SK-N-SH (cell line): ENCODE results near the gene POLG2. TPM values are rescaled to one million over a fixed set of nuclear protein-coding genes. Genes with fewer than 3 reads are reported as not detected.
"Not testable (repeated sequence)": the region's sequence is repeated elsewhere in the genome, so short reads cannot be mapped to it uniquely, and the experiment has no call there.

Source experiments
- CTCF ChIA-PET: fragments of 300-600, 350-600 bp; formaldehyde crosslinking; extraction: SDS; loops from one replicate; lab custom pipeline; 2021; lab: Yijun Ruan, JAX
- POLR2A ChIA-PET: fragments of 350-600 bp; sonication (Branson Sonifier 250); formaldehyde crosslinking; extraction: SDS; loops from one replicate; lab custom pipeline; 2020; ENCODE audit warnings: antibody characterized with exemption, inconsistent platforms; lab: Yijun Ruan, JAX
- DNase-seq: peaks from one replicate; pipeline ENCODE4 v3.0.0; 2012
- H2AFZ ChIP-seq: fragments of 200-600 bp; sonication (generic); 2 replicates; pipeline ENCODE4 v1.8.1; 2016; ENCODE audit warnings: antibody characterized with exemption, mild to moderate bottlenecking, low read depth
- H3F3A ChIP-seq: fragments of 200-600 bp; sonication (generic); replicated peaks from 2 replicates; pipeline ENCODE3; 2016; ENCODE audit warnings: antibody characterized with exemption, mild to moderate bottlenecking; ENCODE audit not compliant: insufficient read depth
- H3K27ac ChIP-seq, 2 experiments: fragments of 200-500 bp in 1 of 2; fragments of 200-600 bp in 1 of 2; sonication (Bioruptor generic) in 1 of 2; sonication (generic), shearing (Covaris generic) in 1 of 2; 2 replicates each; pipeline versions ENCODE4 v1.5.1 to v1.6.1; 2014 to 2016; ENCODE audit warnings: low read depth in 2 of 2, inconsistent platforms in 1 of 2, low read length in 1 of 2, mild to moderate bottlenecking in 1 of 2, mixed read lengths in 1 of 2
- H3K27me3 ChIP-seq: fragments of 200-600 bp; sonication (generic), shearing (Covaris generic); 2 replicates; pipeline ENCODE4 v1.6.1; 2016; ENCODE audit warnings: mixed run types; ENCODE audit not compliant: insufficient read depth
- H3K36me3 ChIP-seq, 2 experiments: fragments of 200-500 bp in 1 of 2; fragments of 200-600 bp in 1 of 2; sonication (Bioruptor generic) in 1 of 2; sonication (generic) in 1 of 2; replicated peaks in 1 of 2; 2 replicates each; pipeline versions ENCODE3 to v1.5.1; 2014 to 2016; ENCODE audit warnings: low read length in 1 of 2, mild to moderate bottlenecking in 1 of 2; ENCODE audit not compliant: insufficient read depth in 2 of 2, control insufficient read depth in 1 of 2
- H3K4me1 ChIP-seq, 2 experiments: fragments of 200-500 bp in 1 of 2; fragments of 200-600 bp in 1 of 2; sonication (Bioruptor generic) in 1 of 2; sonication (generic), shearing (Covaris generic) in 1 of 2; 2 replicates each; pipeline versions ENCODE4 v1.5.1 to v1.6.1; 2014 to 2016; ENCODE audit warnings: low read depth in 1 of 2, low read length in 1 of 2, mixed run types in 1 of 2; ENCODE audit not compliant: insufficient read depth in 2 of 2, control insufficient read depth in 1 of 2
- H3K4me2 ChIP-seq: fragments of 200-600 bp; sonication (generic), shearing (Covaris generic); 2 replicates; pipeline ENCODE4 v1.6.1; 2017; ENCODE audit warnings: mixed run types
- H3K4me3 ChIP-seq, 2 experiments: fragments of 200-500 bp in 1 of 2; fragments of 200-600 bp in 1 of 2; sonication (Bioruptor generic) in 1 of 2; sonication (generic), shearing (Covaris generic) in 1 of 2; 2 replicates each; pipeline versions ENCODE4 v1.5.1 to v1.8.1; 2014 to 2016; ENCODE audit warnings: low read depth in 2 of 2, inconsistent platforms in 1 of 2, low read length in 1 of 2, mild to moderate bottlenecking in 1 of 2, mixed read lengths in 1 of 2, moderate library complexity in 1 of 2
- H3K79me2 ChIP-seq: fragments of 200-600 bp; sonication (generic); 2 replicates; pipeline ENCODE4 v1.8.1; 2017; ENCODE audit warnings: mild to moderate bottlenecking; ENCODE audit not compliant: insufficient read depth
- H3K9ac ChIP-seq: fragments of 200-600 bp; sonication (generic); 2 replicates; pipeline ENCODE4 v1.6.1; 2017; ENCODE audit warnings: mixed run types
- H3K9me2 ChIP-seq: fragments of 200-600 bp; sonication (generic); 2 replicates; pipeline ENCODE4 v1.6.1; 2017; ENCODE audit warnings: mixed run types
- H3K9me3 ChIP-seq: fragments of 200-600 bp; sonication (generic); 2 replicates; pipeline ENCODE4 v1.6.1; 2017; ENCODE audit warnings: mixed run types, mild to moderate bottlenecking, moderate library complexity
- H4K20me1 ChIP-seq: fragments of 200-600 bp; sonication (generic); 2 replicates; pipeline ENCODE4 v1.6.1; 2017; ENCODE audit warnings: mild to moderate bottlenecking, mixed run types; ENCODE audit not compliant: insufficient read depth
- ELF1 ChIP-seq: IDR thresholded peaks from 2 replicates; pipeline ENCODE4 v1.4.0; 2012
- EP300 ChIP-seq, 2 experiments: IDR thresholded peaks; 2 replicates each; pipeline versions ENCODE4 v1.4.0 to v1.6.1; 2012; ENCODE audit warnings: borderline replicate concordance in 1 of 2, low read depth in 1 of 2, low read length in 1 of 2
- FOSL2 ChIP-seq: IDR thresholded peaks from 2 replicates; pipeline ENCODE4 v1.4.0; 2012; ENCODE audit warnings: low read depth, mild to moderate bottlenecking, moderate library complexity, borderline replicate concordance
- FOXM1 ChIP-seq: IDR thresholded peaks from 2 replicates; pipeline ENCODE4 v1.4.0; 2012; ENCODE audit warnings: low read depth, mild to moderate bottlenecking
- GATA2 ChIP-seq: sonication (generic); formaldehyde crosslinking; IDR thresholded peaks from 2 replicates; pipeline ENCODE4 v1.5.0; 2020; ENCODE audit warnings: mild to moderate bottlenecking, missing genetic modification reagents
- JUND ChIP-seq: IDR thresholded peaks from 2 replicates; pipeline ENCODE4 v1.4.0; 2012
- MEF2A ChIP-seq: IDR thresholded peaks from 2 replicates; pipeline ENCODE4 v1.4.0; 2012; ENCODE audit warnings: low read depth, borderline replicate concordance
- NFIC ChIP-seq: IDR thresholded peaks from 2 replicates; pipeline ENCODE4 v1.4.0; 2012; ENCODE audit warnings: borderline replicate concordance
- NRF1 ChIP-seq: IDR thresholded peaks from 2 replicates; pipeline ENCODE4 v1.6.1; 2012; ENCODE audit warnings: low read depth, mild to moderate bottlenecking, low read length
- RFX5 ChIP-seq: IDR thresholded peaks from 2 replicates; pipeline ENCODE4 v1.6.1; 2012; ENCODE audit warnings: mild to moderate bottlenecking, improper control_type of control experiment, low read length
- RXRA ChIP-seq: IDR thresholded peaks from 2 replicates; pipeline ENCODE4 v1.4.0; 2012; ENCODE audit warnings: low read depth, mild to moderate bottlenecking, borderline replicate concordance
- SIN3A ChIP-seq: IDR thresholded peaks from 2 replicates; pipeline ENCODE4 v1.6.1; 2012; ENCODE audit warnings: low read depth, mild to moderate bottlenecking, low read length, moderate library complexity, borderline replicate concordance
- SMC3 ChIP-seq: IDR thresholded peaks from 2 replicates; pipeline ENCODE4 v1.6.1; 2012; ENCODE audit warnings: low read depth, low read length, improper control_type of control experiment
- TCF12 ChIP-seq: IDR thresholded peaks from 2 replicates; pipeline ENCODE4 v1.4.0; 2012
- WGBS: methylation state at CpG from one replicate; pipeline ENCODE4 v1.1.6; 2017; ENCODE audit warnings: low lambda C conversion rate; 5-methylcytosine and 5-hydroxymethylcytosine counted together
- polyA plus RNA-seq, 3 experiments: library from polyadenylated mRNA; depleted of rRNA; stranded (reverse); fragments of >200 nt; gene quantifications; 2 replicates each; pipeline ENCODE4 v1.2.3, GENCODE V29; 2012
- TF ChIP-seq, protein P1 (sequence below): IDR thresholded peaks from 2 replicates; pipeline ENCODE4; 2012
- TF ChIP-seq, protein P2 (sequence below): IDR thresholded peaks from 2 replicates; pipeline ENCODE4 v1.4.0; 2012; ENCODE audit warnings: low read depth
- TF ChIP-seq, protein P3 (sequence below): IDR thresholded peaks from 2 replicates; pipeline ENCODE4 v1.4.0; 2012; ENCODE audit warnings: low read depth, borderline replicate concordance
- TF ChIP-seq, protein P4 (sequence below): fragments of 150-350 bp; IDR thresholded peaks from 2 replicates; pipeline ENCODE4 v1.6.1; 2017; ENCODE audit warnings: antibody characterized with exemption, low read length, low read depth, borderline replicate concordance

Gene POLG2
- polyA plus RNA-seq, 1 of the 3 experiments (the other 2 are of a cell fraction) = 18.0 TPM

DNA sequence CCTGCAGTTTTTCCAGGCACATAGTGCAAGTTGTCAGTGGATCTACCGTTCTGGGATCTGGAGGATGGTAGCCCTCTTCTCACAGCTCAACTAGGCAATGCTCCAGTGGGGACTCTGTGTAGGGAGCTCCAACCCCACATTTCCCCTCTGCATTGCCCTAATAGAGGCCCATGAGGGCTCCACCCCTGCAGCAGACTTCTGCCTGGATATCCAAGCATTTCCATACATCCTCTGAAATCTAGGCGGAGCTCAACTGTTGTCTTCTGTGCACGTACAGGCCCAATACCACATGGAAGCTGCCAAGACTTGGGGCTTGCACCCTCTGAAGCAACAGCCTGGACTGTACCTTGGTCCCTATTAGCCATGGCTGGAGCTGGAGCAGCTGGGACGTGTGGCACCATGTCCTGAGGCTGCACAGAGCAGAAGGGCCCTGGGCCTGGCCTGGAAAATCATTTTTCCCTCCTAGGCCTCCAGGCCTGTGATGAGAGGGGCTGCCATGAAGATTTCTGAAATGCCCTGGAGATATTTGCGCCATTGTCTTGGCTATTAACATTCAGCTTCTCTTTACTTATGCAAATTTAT, 58.8 kb downstream of the POLG2 start:
- H3F3A ChIP-seq = peaks cover 4% of the 10 kb centered on the region
- no peak overlapping the region for H3K4me3 ChIP-seq
- H3K4me2 ChIP-seq = no peak overlapping the region
- ChIA-PET CTCF (interaction anchor here (1.1 to 3.4 kb wide), 4 partner anchors 18 to 212 kb away, joined by 3 to 16 read pairs (median 3); no protein-coding TSS in a partner anchor), POLR2A (no interaction called here)
- no peaks in the 10 kb centered on the region for H3K27me3 ChIP-seq
- 49% methylated on average over 5 of the region's 5 CpGs for WGBS
- H3K4me1 ChIP-seq = no peaks in the 10 kb centered on the region
- H3K9me2 ChIP-seq = no peaks in the 10 kb centered on the region
- no peak overlapping the region for H2AFZ ChIP-seq
- TF ChIP-seq EP300 (IDR thresholded peaks at IDR 0.05; ENCODE audit: borderline replicate concordance in 1 of 2, low read depth in 1 of 2, low read length in 1 of 2) (no peak), NRF1 (no peak), RXRA (no peak), SIN3A (no peak), TCF12 (no peak), ELF1 (no peak), SMC3 (no peak), GATA2 (CRISPR knock-in tag) (no peak), FOXM1 (no peak), JUND (no peak), MEF2A (no peak), NFIC (no peak), FOSL2 (no peak)
- TF ChIP-seq, protein P1, sequence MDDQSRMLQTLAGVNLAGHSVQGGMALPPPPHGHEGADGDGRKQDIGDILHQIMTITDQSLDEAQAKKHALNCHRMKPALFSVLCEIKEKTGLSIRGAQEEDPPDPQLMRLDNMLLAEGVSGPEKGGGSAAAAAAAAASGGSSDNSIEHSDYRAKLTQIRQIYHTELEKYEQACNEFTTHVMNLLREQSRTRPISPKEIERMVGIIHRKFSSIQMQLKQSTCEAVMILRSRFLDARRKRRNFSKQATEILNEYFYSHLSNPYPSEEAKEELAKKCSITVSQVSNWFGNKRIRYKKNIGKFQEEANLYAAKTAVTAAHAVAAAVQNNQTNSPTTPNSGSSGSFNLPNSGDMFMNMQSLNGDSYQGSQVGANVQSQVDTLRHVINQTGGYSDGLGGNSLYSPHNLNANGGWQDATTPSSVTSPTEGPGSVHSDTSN = no peak
- TF ChIP-seq, protein P2, sequence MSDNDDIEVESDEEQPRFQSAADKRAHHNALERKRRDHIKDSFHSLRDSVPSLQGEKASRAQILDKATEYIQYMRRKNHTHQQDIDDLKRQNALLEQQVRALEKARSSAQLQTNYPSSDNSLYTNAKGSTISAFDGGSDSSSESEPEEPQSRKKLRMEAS = no peak
- no peak overlapping the region for H3K27ac ChIP-seq
- no peaks in the 10 kb centered on the region for H4K20me1 ChIP-seq
- no peak for DNase-seq
- no peak overlapping the region for H3K9ac ChIP-seq
- H3K9me3 ChIP-seq = peaks cover 22% of the 10 kb centered on the region; the same call in 1 of the 2 replicates
- peaks cover 0 to 3% of the 10 kb centered on the region in 2 experiments for H3K36me3 ChIP-seq
- H3K79me2 ChIP-seq = no peaks in the 10 kb centered on the region

DNA sequence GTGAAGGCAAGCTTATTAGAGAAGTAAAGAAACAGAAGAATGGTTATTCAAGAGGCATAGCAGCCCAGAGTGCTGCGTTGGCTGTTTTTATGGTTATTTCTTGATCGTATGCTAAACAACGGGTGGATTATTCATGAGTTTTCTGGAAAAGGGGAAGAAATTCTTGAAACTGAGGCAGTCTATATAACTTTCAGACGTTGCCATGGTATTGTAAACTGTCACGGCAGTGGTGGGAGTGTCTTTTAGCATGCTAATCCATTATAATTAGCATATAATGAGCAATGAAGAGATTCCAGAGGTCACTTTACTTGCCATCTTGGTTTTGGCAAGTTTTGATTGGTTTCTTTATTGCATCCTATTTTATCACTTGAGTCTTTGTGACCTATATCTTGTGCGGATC, 65.3 kb downstream of the POLG2 start:
- Histone ChIP-seq H3K27ac (no peak overlapping the region), H3F3A (no peaks in the 10 kb centered on the region), H2AFZ (no peak overlapping the region), H3K27me3 (no peaks in the 10 kb centered on the region), H3K4me1 (no peaks in the 10 kb centered on the region), H3K9me2 (no peaks in the 10 kb centered on the region), H3K9ac (no peak overlapping the region), H3K4me3 (no peak overlapping the region), H3K4me2 (no peak overlapping the region), H3K79me2 (no peaks in the 10 kb centered on the region), H3K9me3 (no peaks in the 10 kb centered on the region), H3K36me3 (no peaks in the 10 kb centered on the region), H4K20me1 (no peaks in the 10 kb centered on the region)
- no peak for DNase-seq
- WGBS = 71% methylated on average over 6 of the region's 6 CpGs
- CTCF ChIA-PET = interaction anchor here (0.7 to 4.8 kb wide), 3 partner anchors 12 to 218 kb away, joined by 3 to 70 read pairs (median 3); no protein-coding TSS in a partner anchor
- POLR2A ChIA-PET = no interaction called here
- TF ChIP-seq MEF2A (no peak), EP300 (IDR thresholded peaks at IDR 0.05; ENCODE audit: borderline replicate concordance in 1 of 2, low read depth in 1 of 2, low read length in 1 of 2) (no peak), ELF1 (no peak), RFX5 (no peak), SIN3A (no peak)
- TF ChIP-seq, protein P3, sequence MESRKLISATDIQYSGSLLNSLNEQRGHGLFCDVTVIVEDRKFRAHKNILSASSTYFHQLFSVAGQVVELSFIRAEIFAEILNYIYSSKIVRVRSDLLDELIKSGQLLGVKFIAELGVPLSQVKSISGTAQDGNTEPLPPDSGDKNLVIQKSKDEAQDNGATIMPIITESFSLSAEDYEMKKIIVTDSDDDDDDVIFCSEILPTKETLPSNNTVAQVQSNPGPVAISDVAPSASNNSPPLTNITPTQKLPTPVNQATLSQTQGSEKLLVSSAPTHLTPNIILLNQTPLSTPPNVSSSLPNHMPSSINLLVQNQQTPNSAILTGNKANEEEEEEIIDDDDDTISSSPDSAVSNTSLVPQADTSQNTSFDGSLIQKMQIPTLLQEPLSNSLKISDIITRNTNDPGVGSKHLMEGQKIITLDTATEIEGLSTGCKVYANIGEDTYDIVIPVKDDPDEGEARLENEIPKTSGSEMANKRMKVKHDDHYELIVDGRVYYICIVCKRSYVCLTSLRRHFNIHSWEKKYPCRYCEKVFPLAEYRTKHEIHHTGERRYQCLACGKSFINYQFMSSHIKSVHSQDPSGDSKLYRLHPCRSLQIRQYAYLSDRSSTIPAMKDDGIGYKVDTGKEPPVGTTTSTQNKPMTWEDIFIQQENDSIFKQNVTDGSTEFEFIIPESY = no peak
- TF ChIP-seq, protein P4, sequence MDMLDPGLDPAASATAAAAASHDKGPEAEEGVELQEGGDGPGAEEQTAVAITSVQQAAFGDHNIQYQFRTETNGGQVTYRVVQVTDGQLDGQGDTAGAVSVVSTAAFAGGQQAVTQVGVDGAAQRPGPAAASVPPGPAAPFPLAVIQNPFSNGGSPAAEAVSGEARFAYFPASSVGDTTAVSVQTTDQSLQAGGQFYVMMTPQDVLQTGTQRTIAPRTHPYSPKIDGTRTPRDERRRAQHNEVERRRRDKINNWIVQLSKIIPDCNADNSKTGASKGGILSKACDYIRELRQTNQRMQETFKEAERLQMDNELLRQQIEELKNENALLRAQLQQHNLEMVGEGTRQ = no peak

DNA sequence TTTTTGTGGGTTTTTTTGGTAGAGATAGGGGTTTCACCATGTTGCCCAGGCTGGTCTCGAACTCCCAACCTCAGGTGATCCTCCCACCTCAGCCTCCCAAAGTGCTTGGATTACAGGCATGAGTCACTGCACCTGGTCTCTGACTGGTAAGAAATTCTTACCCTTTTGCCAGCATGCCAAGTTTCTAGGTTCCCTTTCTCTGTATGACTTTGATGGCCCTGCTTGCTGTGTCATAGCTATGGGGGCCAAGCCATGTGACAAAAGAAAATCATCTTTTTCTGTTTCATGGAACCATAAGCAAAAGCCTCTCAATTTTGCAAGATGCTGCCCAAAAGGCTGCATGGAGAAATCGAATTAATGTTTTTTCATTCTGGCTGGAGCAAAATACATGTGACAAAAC, 66.8 kb downstream of the POLG2 start:
- CTCF ChIA-PET = interaction anchor here (0.6 to 4.8 kb wide), 4 partner anchors 10 to 108 kb away, joined by 3 to 70 read pairs (median 5); partner anchors contain the start of gene POLG2
- POLR2A ChIA-PET, H3K36me3 ChIP-seq: not testable (repeated sequence)

More for the DNA sequence above, 66.8 kb downstream of the POLG2 start:
- not testable (repeated sequence) for H3K4me3 ChIP-seq, DNase-seq, H3K27me3 ChIP-seq, H3K79me2 ChIP-seq, H3F3A ChIP-seq, H3K9me3 ChIP-seq, H3K4me2 ChIP-seq, H4K20me1 ChIP-seq, H3K27ac ChIP-seq, H2AFZ ChIP-seq, H3K9me2 ChIP-seq, H3K9ac ChIP-seq, H3K4me1 ChIP-seq
- WGBS = 61% methylated on average over 2 of the region's 2 CpGs
